ENCODE results near the gene UBL7.

- TF ChIP-seq CTCF (IDR thresholded peaks at IDR 0.05) = no peak
- TF ChIP-seq POLR2AphosphoS5 (IDR thresholded peaks at IDR 0.05; ENCODE audit: insufficient read depth in 1 of 2, low read depth in 1 of 2) = no peak
These were observed 50.5 kb downstream of the UBL7 start for GRCh38 chr15:74410502-74410901.
